ENCODE results near the gene LILRB3.
"Not testable (repeated sequence)": the region's sequence is repeated elsewhere in the genome, so short reads cannot be mapped to it uniquely, and the experiment has no call there.

LILRB3 gene

GRCh38 chr19:54222474-54223276 lies at the start of gene LILRB3:
LILRB3 (minus strand) TSS chr19:54223007; CDS start chr19:54222976, 31 bp downstream.
- DNase-seq = not testable (repeated sequence)

- not testable (repeated sequence) for DNase-seq
Observed at GRCh38 chr19:54272181-54272580, 49.4 kb upstream of the LILRB3 start.

GRCh38 chr19:54271587-54271986 lies 48.8 kb upstream of the LILRB3 start:
- DNase-seq = not testable (repeated sequence)

- no peak for DNase-seq
Observed at GRCh38 chr19:54271106-54271505, 48.3 kb upstream of the LILRB3 start.

- DNase-seq = no peak
Observed at GRCh38 chr19:54268936-54269335, 46.1 kb upstream of the LILRB3 start.

- peak; percentile 42 to 57 for DNase-seq
Observed at GRCh38 chr19:54266133-54266532, 43.3 kb upstream of the LILRB3 start.

GRCh38 chr19:54262470-54262869 lies 39.7 kb upstream of the LILRB3 start:
- DNase-seq = no peak

- DNase-seq = no peak
Observed at GRCh38 chr19:54262066-54262465, 39.3 kb upstream of the LILRB3 start.

- no peak for DNase-seq
Observed at GRCh38 chr19:54257116-54257480, 34.3 kb upstream of the LILRB3 start, which contains the start of gene LILRB5. LILRB5 (minus strand) TSS chr19:54257273; CDS start chr19:54257193, 80 bp downstream.

GRCh38 chr19:54256250-54257115 lies 33.7 kb upstream of the LILRB3 start:
- no peak for DNase-seq

- no peak for DNase-seq
Observed at GRCh38 chr19:54255105-54255775, 32.4 kb upstream of the LILRB3 start.

- DNase-seq = no peak
Observed at GRCh38 chr19:54254195-54254906, 31.5 kb upstream of the LILRB3 start.

GRCh38 chr19:54253331-54254194 lies 30.8 kb upstream of the LILRB3 start:
- DNase-seq = no peak

GRCh38 chr19:54252845-54253244 lies 30.0 kb upstream of the LILRB3 start:
- no peak for DNase-seq

- DNase-seq = no peak
Observed at GRCh38 chr19:54252243-54252642, 29.4 kb upstream of the LILRB3 start.

- DNase-seq = no peak
Observed at GRCh38 chr19:54248016-54248601, 25.3 kb upstream of the LILRB3 start.

- DNase-seq = no peak
Observed at GRCh38 chr19:54247106-54247930, 24.5 kb upstream of the LILRB3 start.

GRCh38 chr19:54245936-54246335 lies 23.1 kb upstream of the LILRB3 start:
- DNase-seq = no peak

GRCh38 chr19:54243809-54244208 lies 21.0 kb upstream of the LILRB3 start:
- not testable (repeated sequence) for DNase-seq

- DNase-seq = not testable (repeated sequence)
Observed at GRCh38 chr19:54242646-54243045, 19.8 kb upstream of the LILRB3 start, which contains the start of gene LILRA6. LILRA6 (minus strand) TSS chr19:54242790.
